H1 (cell line): Measurements from ENCODE around the gene TMEM25.

Experiments
- CTCF ChIP-seq, 3 experiments: IDR thresholded peaks; 1 replicate in 2 of 3; 2 replicates in 1 of 3; pipeline versions ENCODE4 v1.5.1 to v1.6.1; 2011; ENCODE audit warnings: low read length in 3 of 3, mild to moderate bottlenecking in 3 of 3, inconsistent platforms in 2 of 3, low read depth in 1 of 3, moderate library complexity in 1 of 3; ENCODE audit not compliant: insufficient read depth in 1 of 3; ENCODE audit errors: control extremely low read depth in 1 of 3
- EGR1 ChIP-seq: IDR thresholded peaks from 2 replicates; pipeline ENCODE4 v1.6.1; 2011; ENCODE audit warnings: low read depth, low read length, borderline replicate concordance
- EZH2 ChIP-seq: fragments of 200-600 bp; sonication (generic); IDR thresholded peaks from 2 replicates; pipeline ENCODE4 v1.7.1; 2012; ENCODE audit warnings: low read depth, mild to moderate bottlenecking, moderate library complexity, low read length, inconsistent platforms; ENCODE audit not compliant: severe bottlenecking
- POLR2A ChIP-seq, 2 experiments: IDR thresholded peaks; 1 replicate in 1 of 2; 2 replicates in 1 of 2; pipeline ENCODE4 v1.6.1; 2011; ENCODE audit warnings: low read depth in 2 of 2, low read length in 2 of 2, mild to moderate bottlenecking in 2 of 2; ENCODE audit errors: control extremely low read depth in 1 of 2
- RNF2 ChIP-seq: fragments of 200-900, 300-1000 bp; sonication (generic); IDR thresholded peaks from 2 replicates; pipeline ENCODE4 v1.7.1; 2016; ENCODE audit warnings: borderline replicate concordance, low read depth, mild to moderate bottlenecking, antibody characterized with exemption, low read length; ENCODE audit not compliant: poor library complexity, severe bottlenecking; ENCODE audit errors: missing control alignments
- RXRA ChIP-seq: IDR thresholded peaks from 2 replicates; pipeline ENCODE4 v1.6.1; 2011; ENCODE audit warnings: low read depth, mild to moderate bottlenecking, low read length, moderate library complexity; ENCODE audit not compliant: insufficient read depth
- SP1 ChIP-seq: IDR thresholded peaks from 2 replicates; pipeline ENCODE4 v1.6.1; 2011; ENCODE audit warnings: low read depth, low read length
- TAF1 ChIP-seq: IDR thresholded peaks from 2 replicates; pipeline ENCODE4 v1.6.1; 2011; ENCODE audit warnings: mild to moderate bottlenecking, low read depth, low read length
- TBP ChIP-seq: IDR thresholded peaks from 2 replicates; pipeline ENCODE4 v1.6.1; 2011; ENCODE audit warnings: low read depth, low read length, improper control_type of control experiment
- ZNF274 ChIP-seq: IDR thresholded peaks from 2 replicates; pipeline ENCODE4 v1.7.0; 2012; ENCODE audit warnings: low read length, borderline replicate concordance; ENCODE audit errors: extremely low read depth

GRCh38 chr11:118524356-118524755, 6.6 kb upstream of the TMEM25 start:
- no peak for TF ChIP-seq TBP
- TF ChIP-seq CTCF (IDR thresholded peaks at IDR 0.05; ENCODE audit: control extremely low read depth in 1 of 3, insufficient read depth in 1 of 3, low read depth in 1 of 3, low read length in 3 of 3), result no peak
- TF ChIP-seq SP1, result no peak
- no peak for TF ChIP-seq EZH2
- no peak for TF ChIP-seq TAF1
- TF ChIP-seq EGR1, result no peak
- TF ChIP-seq RNF2, result no peak
- TF ChIP-seq POLR2A (IDR thresholded peaks at IDR 0.05; ENCODE audit: control extremely low read depth in 1 of 2, low read depth in 2 of 2, low read length in 2 of 2), result no peak
- no peak for TF ChIP-seq RXRA
- TF ChIP-seq ZNF274, result no peak
